GM13977 (cell line): ENCODE measurements around the gene FCHSD2.

Experiments
- DNase-seq: peaks from one replicate; pipeline ENCODE4 v3.0.0; 2012; ENCODE audit warnings: low spot score
- CTCF ChIP-seq: IDR thresholded peaks from 2 replicates; pipeline ENCODE4 v1.5.1; 2012; ENCODE audit warnings: mild to moderate bottlenecking, control low read depth; ENCODE audit not compliant: insufficient read depth; ENCODE audit errors: extremely low read depth, missing control alignments
- in situ Hi-C: fragments of 300-500 bp; cut with MboI; formaldehyde crosslinking; loops from one replicate; pipeline ENCODE4 v1.12.0; 2022; ENCODE audit warnings: low sequenced_read_pairs, low pct_unique_long_range_greater_than_20kb, mixed read lengths, inconsistent platforms; ENCODE audit not compliant: unreplicated experiment

Gene FCHSD2

GRCh38 chr11:73174495-73174791, 32.3 kb upstream of the FCHSD2 start:
- TF ChIP-seq CTCF: no peak
- in situ Hi-C loops: loop anchor here (10.0 kb wide), 1 partner anchor 340 kb away; no protein-coding TSS in a partner anchor

GRCh38 chr11:73173755-73174494, 31.8 kb upstream of the FCHSD2 start:
- in situ Hi-C loops: loop anchor here (10.0 kb wide), 1 partner anchor 339 kb away; no protein-coding TSS in a partner anchor
- DNase-seq: no peak
- no peak for TF ChIP-seq CTCF

More at GRCh38 chr11:73174495-73174791, 32.3 kb upstream of the FCHSD2 start:
- DNase-seq: no peak

- in situ Hi-C loops: loop anchor here (10.0 kb wide), 1 partner anchor 338 kb away; no protein-coding TSS in a partner anchor
- TF ChIP-seq CTCF: no peak
- no peak for DNase-seq
These were observed 31.0 kb upstream of the FCHSD2 start for GRCh38 chr11:73172992-73173656.

- no peak for DNase-seq
- in situ Hi-C loops: loop anchor here (10.0 kb wide), 1 partner anchor 337 kb away; no protein-coding TSS in a partner anchor
- TF ChIP-seq CTCF: no peak
These were observed 29.5 kb upstream of the FCHSD2 start for GRCh38 chr11:73171436-73172161.

GRCh38 chr11:73170140-73170539, 28.0 kb upstream of the FCHSD2 start:
- TF ChIP-seq CTCF: no peak
- in situ Hi-C loops: loop anchor here (10.0 kb wide), 1 partner anchor 335 kb away; no protein-coding TSS in a partner anchor
- DNase-seq: no peak

- no peak for TF ChIP-seq CTCF
- in situ Hi-C loops: no loop called here
- DNase-seq: no peak
These were observed 26.9 kb upstream of the FCHSD2 start for GRCh38 chr11:73168925-73169579.
